NCI-H146 (cell line): ENCODE data around the gene SULT1C4.

Source experiments
- DNase-seq: peaks from one replicate; lab custom pipeline; 2025; lab: John Stamatoyannopoulos, UW

Gene SULT1C4

GRCh38 chr2:108370080-108370479, 7.7 kb upstream of the SULT1C4 start:
- peak; percentile 26 for DNase-seq

- no peak for DNase-seq
Observed at GRCh38 chr2:108376774-108377173, 980 bp upstream of the SULT1C4 start.

GRCh38 chr2:108377401-108377800, 353 bp upstream of the SULT1C4 start:
- peak; percentile 45 for DNase-seq

- no peak for DNase-seq
Observed at GRCh38 chr2:108378851-108379250, 1.1 kb downstream of the SULT1C4 start.

- no peak for DNase-seq
Observed at GRCh38 chr2:108382196-108382595, 4.4 kb downstream of the SULT1C4 start.

- DNase-seq, result no peak
Observed at GRCh38 chr2:108383146-108383830, 5.5 kb downstream of the SULT1C4 start.

GRCh38 chr2:108384662-108385393, 7.1 kb downstream of the SULT1C4 start:
- no peak for DNase-seq

GRCh38 chr2:108385411-108386071, 7.8 kb downstream of the SULT1C4 start:
- DNase-seq, result no peak

GRCh38 chr2:108388045-108388444, 10.3 kb downstream of the SULT1C4 start:
- DNase-seq, result no peak

- no peak for DNase-seq
Observed at GRCh38 chr2:108390340-108390739, 12.6 kb downstream of the SULT1C4 start.

GRCh38 chr2:108392029-108392428, 14.3 kb downstream of the SULT1C4 start:
- no peak for DNase-seq

GRCh38 chr2:108393197-108393596, 15.4 kb downstream of the SULT1C4 start:
- DNase-seq, result no peak

GRCh38 chr2:108395155-108395554, 17.4 kb downstream of the SULT1C4 start:
- DNase-seq, result no peak

GRCh38 chr2:108396845-108397244, 19.1 kb downstream of the SULT1C4 start:
- peak; percentile 17 for DNase-seq

- DNase-seq, result no peak
Observed at GRCh38 chr2:108399479-108399878, 21.7 kb downstream of the SULT1C4 start.

- no peak for DNase-seq
Observed at GRCh38 chr2:108401800-108402199, 24.0 kb downstream of the SULT1C4 start.

GRCh38 chr2:108403494-108403893, 25.7 kb downstream of the SULT1C4 start:
- DNase-seq, result no peak

- DNase-seq, result no peak
Observed at GRCh38 chr2:108404784-108405397, 27.1 kb downstream of the SULT1C4 start.

GRCh38 chr2:108407864-108408729, 30.3 kb downstream of the SULT1C4 start:
- no peak for DNase-seq

- DNase-seq, result no peak
Observed at GRCh38 chr2:108409768-108410167, 32.0 kb downstream of the SULT1C4 start.

GRCh38 chr2:108412995-108413710, 35.4 kb downstream of the SULT1C4 start:
- DNase-seq, result peak; percentile 29
